ENCODE data around the gene POLE4.

Gene POLE4

DNA sequence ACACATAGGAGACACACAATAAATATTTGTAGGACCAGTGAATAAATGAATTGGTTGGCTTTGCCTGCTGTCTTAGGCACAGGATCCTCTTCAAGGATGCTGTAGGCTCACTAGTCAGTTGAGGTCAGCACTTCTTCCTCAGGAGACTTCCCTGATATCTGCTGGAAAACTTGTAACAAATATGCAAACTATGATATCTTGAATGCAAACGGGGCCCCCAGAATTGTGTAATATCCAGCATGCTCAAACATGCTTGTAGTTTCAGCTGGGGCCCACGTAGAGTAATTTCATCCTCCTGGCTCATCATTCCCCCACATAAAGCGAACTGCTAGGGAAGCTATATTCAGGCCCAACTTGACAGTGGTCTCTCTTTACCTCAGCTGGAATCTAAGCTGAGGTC lies 43.6 kb downstream of the POLE4 start:
- no peak for DNase-seq (ENCODE audit: low read depth)

DNA sequence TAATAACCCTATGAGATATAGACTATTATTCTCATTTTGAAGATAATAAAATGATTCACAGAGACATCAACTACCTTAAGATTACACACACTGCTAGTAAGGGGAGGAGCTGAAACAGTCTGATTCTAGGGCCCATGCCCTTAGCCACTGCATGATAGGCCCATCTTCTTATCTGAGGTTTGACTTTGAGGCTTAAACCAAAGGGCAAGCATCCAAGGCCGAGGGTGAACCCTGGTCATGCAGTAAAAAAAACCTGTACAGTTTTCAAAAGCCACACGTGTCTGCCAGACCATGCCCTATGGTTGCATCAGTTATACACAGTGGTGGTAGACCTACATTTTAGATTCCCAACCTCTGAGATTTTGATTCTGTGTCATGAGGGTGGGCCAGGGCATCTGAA lies 44.8 kb downstream of the POLE4 start:
- no peak for DNase-seq (ENCODE audit: low read depth)

DNA sequence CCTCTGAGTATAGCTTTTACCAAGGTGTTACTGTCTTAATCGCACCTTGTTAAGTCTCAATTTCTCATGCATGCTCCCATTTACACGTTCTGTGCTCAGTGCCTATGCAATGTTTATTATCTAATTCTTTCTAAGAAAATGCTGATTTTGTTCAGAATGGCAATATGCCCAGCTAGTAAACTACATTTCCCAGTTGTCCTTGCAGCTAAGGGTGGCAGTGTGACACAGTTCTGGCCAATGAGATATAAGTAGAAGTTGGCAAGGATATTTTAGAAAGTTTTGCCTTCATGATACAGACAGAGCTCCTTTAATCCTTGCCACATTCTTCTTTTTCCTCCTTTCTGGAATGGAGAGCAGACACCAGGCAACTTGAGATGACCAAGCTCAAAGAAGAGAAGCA lies 45.3 kb downstream of the POLE4 start:
- no peak for DNase-seq (ENCODE audit: low read depth)

DNA sequence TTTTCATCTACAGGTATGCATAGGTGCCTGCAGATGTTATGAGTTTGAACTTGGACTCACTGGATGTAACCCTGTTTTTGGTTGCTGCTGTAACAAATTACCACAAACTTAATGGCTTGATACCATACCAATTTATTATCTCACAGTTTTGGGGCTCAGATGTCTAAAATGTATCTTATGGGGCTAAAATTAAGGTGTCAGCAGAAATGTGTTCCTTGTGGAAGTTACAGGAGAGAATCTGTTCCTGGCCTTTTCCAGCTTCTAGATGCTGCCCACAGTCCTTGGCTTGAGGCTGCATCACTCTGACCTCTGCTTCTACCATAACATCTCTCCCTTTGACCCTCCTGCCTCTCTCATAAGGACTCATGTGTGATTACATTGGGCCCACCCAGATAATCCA lies 47.6 kb downstream of the POLE4 start:
- no peak for DNase-seq (ENCODE audit: low read depth)

DNA sequence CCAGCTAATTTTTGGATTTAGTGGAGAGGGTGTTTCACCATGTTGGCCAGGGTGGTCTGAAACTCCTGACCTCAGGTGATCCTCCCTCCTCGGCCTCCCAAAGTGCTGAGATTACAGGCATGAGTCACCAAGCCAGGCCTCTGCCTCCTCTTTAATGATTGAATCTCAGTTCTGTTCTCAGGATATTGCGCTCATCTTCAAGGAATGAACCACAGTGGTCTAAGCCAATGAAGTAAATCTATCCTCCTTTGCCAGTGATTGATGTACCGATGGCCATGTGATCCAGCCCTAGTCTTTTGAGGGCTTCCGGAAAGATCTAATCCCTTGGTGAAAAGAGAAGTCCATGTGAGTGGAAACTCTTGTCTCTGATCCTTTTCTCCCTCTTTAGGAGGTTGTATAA lies 48.6 kb downstream of the POLE4 start:
- no peak for DNase-seq (ENCODE audit: low read depth)

DNA sequence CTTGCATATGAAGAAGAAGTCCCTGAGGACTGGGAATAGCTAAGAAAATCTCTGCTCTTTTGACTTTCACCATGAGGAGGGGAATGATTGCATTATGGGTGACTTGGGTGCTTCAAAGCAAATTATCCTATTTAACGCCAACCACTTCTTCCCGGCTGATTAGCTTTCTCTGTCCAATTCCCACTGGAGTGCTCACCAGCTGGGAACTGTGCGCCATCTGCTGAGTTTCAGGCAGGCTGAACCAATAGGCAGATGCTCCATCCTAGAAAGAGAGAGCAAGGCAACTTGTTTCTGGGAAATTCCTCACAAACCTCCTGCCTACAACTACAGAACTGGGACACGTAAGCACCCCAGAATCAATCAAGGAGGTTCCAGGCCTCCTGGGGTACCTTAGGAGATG lies 49.4 kb downstream of the POLE4 start:
- DNase-seq (ENCODE audit: low read depth): no peak

DNA sequence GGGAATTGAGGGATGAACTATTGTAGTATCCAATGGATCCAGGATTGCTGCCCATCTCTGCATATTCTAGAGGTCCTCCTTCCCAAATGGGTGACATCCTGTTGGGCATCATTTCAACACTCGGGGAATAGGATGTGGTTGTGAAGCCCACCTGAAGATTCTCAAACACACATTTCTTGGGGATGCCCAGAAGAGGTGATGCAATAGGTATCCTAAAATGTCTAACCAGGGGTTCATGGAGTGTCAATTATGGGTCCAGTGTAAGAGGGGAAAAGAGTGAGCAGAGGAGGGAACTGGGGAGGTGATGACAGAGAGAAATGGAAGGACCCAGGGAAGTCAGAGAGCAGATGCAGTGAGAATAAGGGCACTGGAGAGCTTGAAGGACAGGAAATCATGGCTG lies 52.1 kb downstream of the POLE4 start:
- no peak for DNase-seq (ENCODE audit: low read depth)

DNA sequence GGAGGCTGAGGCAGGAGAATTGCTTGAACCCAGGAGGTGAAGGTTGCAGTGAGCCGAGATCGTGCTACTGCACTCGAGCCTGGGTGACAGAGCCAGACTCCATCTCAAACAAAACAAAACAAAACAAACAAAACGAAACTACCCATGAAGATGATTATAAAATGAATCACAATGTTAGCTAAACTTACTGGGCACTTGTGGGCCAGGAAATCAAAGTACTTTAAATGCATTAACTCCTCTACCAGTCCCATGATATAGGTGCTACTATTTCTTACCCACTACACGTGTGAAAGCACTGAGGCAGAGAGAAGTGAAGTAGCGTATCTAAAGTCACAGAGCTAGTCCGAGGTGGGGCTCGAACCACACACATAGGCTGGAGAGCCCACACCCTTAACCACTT lies 53.6 kb downstream of the POLE4 start:
- DNase-seq (ENCODE audit: low read depth): no peak

DNA sequence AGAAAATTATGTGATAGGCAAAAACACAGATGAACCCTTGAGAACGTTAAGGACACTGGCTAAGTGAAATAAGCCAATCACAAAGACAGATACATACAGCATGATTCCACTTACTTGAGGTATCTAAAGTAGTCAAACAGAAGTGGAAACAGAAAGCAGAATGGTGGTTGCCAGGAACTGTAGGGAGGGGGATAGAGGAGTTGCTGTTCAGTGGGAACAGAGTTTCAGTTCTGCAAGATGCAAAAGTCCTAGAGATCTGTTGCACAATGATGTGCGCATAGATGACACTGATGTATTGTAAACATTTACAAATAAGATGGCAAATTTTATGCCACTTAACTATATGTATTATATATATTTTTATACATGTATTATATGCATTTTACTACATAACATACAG lies 59.7 kb downstream of the POLE4 start:
- no peak for DNase-seq (ENCODE audit: low read depth)
